GM12878 (cell line): Measurements from ENCODE around the gene GALC. TPM values are rescaled to one million over a fixed set of nuclear protein-coding genes. Genes with fewer than 3 reads are reported as not detected.
A peak's percentile ranks its signal among the peaks of the same experiment; 100 is the strongest.

ENCODE experiments used
- ATAC-seq: fragments of 200-7000 bp; cut with Tn5 transposase; 3 replicates; pipeline ENCODE4 v1.9.1; 2020; ENCODE audit warnings: mild to moderate bottlenecking, moderate library complexity
- BruUV-seq: library from RNA; stranded (reverse); fragments of 400-500 nt; replicated peaks from 2 replicates; lab custom pipeline; 2021; lab: Mats Ljungman, UMichigan
- CTCF ChIA-PET: fragments of 300-600 bp; sonication (Branson Sonifier 250); formaldehyde crosslinking; extraction: SDS; loops from one replicate; lab custom pipeline; 2021; ENCODE audit warnings: inconsistent platforms; lab: Yijun Ruan, JAX
- POLR2A ChIA-PET: fragments of 350-600 bp; formaldehyde crosslinking; extraction: SDS; loops from one replicate; lab custom pipeline; 2021; ENCODE audit warnings: inconsistent platforms; lab: Charles Lee
- RAD21 ChIA-PET: fragments of 300-600 bp; sonication (Branson Sonifier 250); formaldehyde crosslinking; loops from one replicate; lab custom pipeline; 2023; ENCODE audit warnings: antibody characterized with exemption; ENCODE audit not compliant: unreplicated experiment; lab: Charles Lee
- SMC1A ChIA-PET: fragments of 300-600 bp; sonication (Branson Sonifier 250); formaldehyde crosslinking; loops from one replicate; lab custom pipeline; 2023; ENCODE audit not compliant: unreplicated experiment, uncharacterized antibody; lab: Charles Lee
- DNase-seq: peaks from one replicate; pipeline ENCODE4 v3.0.0-alpha.2; 2011; ENCODE audit warnings: low read depth, low spot score
- FAIRE-seq: peaks from 3 replicates; lab custom pipeline; 2011; peaks lifted over from hg19 to GRCh38; lab: Jason Lieb, UNC
- H2AFZ ChIP-seq: 2 replicates; pipeline ENCODE4 v1.6.0; 2011; ENCODE audit warnings: low read depth, low read length, control low read depth; ENCODE audit not compliant: control insufficient read depth
- H3K27ac ChIP-seq: 2 replicates; pipeline ENCODE4 v1.5.1; 2011; ENCODE audit warnings: control low read depth; ENCODE audit not compliant: control insufficient read depth, insufficient read depth
- H3K27me3 ChIP-seq, 2 experiments: replicated peaks in 1 of 2; 2 replicates each; pipeline versions ENCODE4 v1.6.0 to v1.6.1; 2011; ENCODE audit warnings: low read length in 1 of 2; ENCODE audit not compliant: control insufficient read depth in 2 of 2, insufficient read depth in 2 of 2
- H3K36me3 ChIP-seq, 2 experiments: 2 replicates each; pipeline ENCODE4 v1.5.1; 2011; ENCODE audit warnings: low read length in 1 of 2; ENCODE audit not compliant: control insufficient read depth in 2 of 2, insufficient read depth in 2 of 2
- H3K4me1 ChIP-seq: 2 replicates; pipeline ENCODE4 v1.6.1; 2011; ENCODE audit warnings: mild to moderate bottlenecking, low read length, moderate library complexity, mixed read lengths; ENCODE audit not compliant: control insufficient read depth, insufficient read depth
- H3K4me2 ChIP-seq: 2 replicates; pipeline ENCODE4 v1.6.0; 2011; ENCODE audit warnings: control low read depth; ENCODE audit not compliant: control insufficient read depth, insufficient read depth
- H3K4me3 ChIP-seq: fragments of 200-600 bp; sonication (generic); 2 replicates; pipeline ENCODE4 v1.5.1; 2016
- H3K79me2 ChIP-seq: 2 replicates; pipeline ENCODE4 v1.6.0; 2011; ENCODE audit warnings: low read length; ENCODE audit not compliant: control insufficient read depth, insufficient read depth
- H3K9ac ChIP-seq: 2 replicates; pipeline ENCODE4 v1.8.0; 2011; ENCODE audit warnings: low read length, control low read depth, mixed read lengths; ENCODE audit not compliant: control insufficient read depth, insufficient read depth
- H3K9me3 ChIP-seq: replicated peaks from 3 replicates; pipeline ENCODE4 v1.5.1; 2011; ENCODE audit warnings: mild to moderate bottlenecking, low read length; ENCODE audit not compliant: control insufficient read depth, insufficient read depth
- H4K20me1 ChIP-seq: 2 replicates; pipeline ENCODE4 v1.6.0; 2011; ENCODE audit not compliant: control insufficient read depth, insufficient read depth
- CREB1 ChIP-seq: IDR thresholded peaks from 2 replicates; pipeline ENCODE4 v1.6.1; 2012; ENCODE audit warnings: low read depth, mild to moderate bottlenecking, inconsistent platforms
- E2F8 ChIP-seq: fragments of 450-650 bp; IDR thresholded peaks from 2 replicates; pipeline ENCODE4 v1.6.1; 2018; ENCODE audit warnings: mild to moderate bottlenecking, low read depth, moderate library complexity; ENCODE audit not compliant: partially characterized antibody
- EZH2 ChIP-seq: IDR thresholded peaks from 2 replicates; pipeline ENCODE4 v1.6.1; 2012; ENCODE audit warnings: low read depth, mild to moderate bottlenecking, control low read depth, inconsistent platforms, low read length, borderline replicate concordance; ENCODE audit not compliant: control insufficient read depth
- MLLT1 ChIP-seq: fragments of 450-650 bp; IDR thresholded peaks from 2 replicates; pipeline ENCODE4 v1.6.1; 2016; ENCODE audit warnings: mild to moderate bottlenecking
- PML ChIP-seq: IDR thresholded peaks from 2 replicates; pipeline ENCODE4 v1.6.1; 2012; ENCODE audit warnings: low read length, inconsistent platforms
- POLR2AphosphoS5 ChIP-seq: IDR thresholded peaks from 2 replicates; pipeline ENCODE4 v1.6.1; 2011; ENCODE audit warnings: mild to moderate bottlenecking, low read length, inconsistent platforms
- POU2F2 ChIP-seq: IDR thresholded peaks from 3 replicates; pipeline ENCODE4 v1.6.1; 2011; ENCODE audit warnings: low read depth, mild to moderate bottlenecking, low read length, borderline replicate concordance
- RAD21 ChIP-seq: IDR thresholded peaks from 2 replicates; pipeline ENCODE4 v1.6.1; 2011; ENCODE audit warnings: mild to moderate bottlenecking, low read depth, low read length, moderate library complexity; ENCODE audit not compliant: insufficient read depth
- RCOR1 ChIP-seq: conservative IDR thresholded peaks from 2 replicates; pipeline ENCODE4 v1.6.1; 2012; ENCODE audit warnings: low read depth, low read length, improper control_type of control experiment
- RUNX3 ChIP-seq: IDR thresholded peaks from 2 replicates; pipeline ENCODE4 v1.6.1; 2012; ENCODE audit warnings: low read length, inconsistent platforms
- SKIL ChIP-seq: fragments of 450-650 bp; IDR thresholded peaks from 2 replicates; pipeline ENCODE4 v1.6.1; 2017; ENCODE audit warnings: mild to moderate bottlenecking, low read depth, inconsistent platforms; ENCODE audit not compliant: poor library complexity, severe bottlenecking
- SMC3 ChIP-seq: IDR thresholded peaks from 2 replicates; pipeline ENCODE4 v1.6.1; 2011; ENCODE audit warnings: low read length, improper control_type of control experiment, borderline replicate concordance
- SP1 ChIP-seq: IDR thresholded peaks from one replicate; pipeline ENCODE4 v1.6.1; 2011; ENCODE audit warnings: low read depth, low read length
- WGBS: methylation state at CpG from one replicate; pipeline ENCODE4 v1.1.6; 2016; ENCODE audit warnings: low lambda C conversion rate; ENCODE audit not compliant: insufficient replicate concordance, insufficient coverage; ENCODE audit errors: missing lambda C conversion rate; 5-methylcytosine and 5-hydroxymethylcytosine counted together
- in situ Hi-C: fragments of 300-500 bp; cut with MboI; formaldehyde crosslinking; loops from 9 replicates; pipeline ENCODE4 v1.14.3; 2018; ENCODE audit warnings: mixed read lengths
- intact Hi-C: fragments of 100-400 bp; cut with micrococcal nuclease; formaldehyde crosslinking; loops from one replicate; pipeline ENCODE4 v1.14.2; 2022; ENCODE audit not compliant: unreplicated experiment
- polyA plus RNA-seq, 11 experiments: library from polyadenylated mRNA; depleted of rRNA in 4 of 11; unstranded in 6 of 11; stranded (reverse) in 5 of 11; fragments of >200 nt; fragmentation: Nextera tagmentation in 4 of 11; fragmentation: Illumina TruSeq in 1 of 11; extraction: Ambion mirVana in 4 of 11; extraction: Trizol in 1 of 11; gene quantifications; 1 replicate in 1 of 11; 2 replicates in 10 of 11; pipeline versions ENCODE4 v1.2.1 to v1.2.3, GENCODE V29; 2011 to 2016; ENCODE audit warnings: inconsistent platforms in 2 of 11, missing spikeins in 2 of 11, low read depth in 1 of 11
- total RNA-seq, 4 experiments: library from RNA; depleted of rRNA in 3 of 4; stranded (reverse); fragments of >200 nt in 3 of 4; fragmentation: Illumina TruSeq in 1 of 4; extraction: Trizol in 1 of 4; gene quantifications; 2 replicates each; pipeline versions ENCODE4 v1.2.1 to v1.2.3, GENCODE V29; 2013 to 2021

Gene GALC
- total and polyA plus RNA-seq, 10 of the 15 experiments (the other 5 are each of a cell fraction or from before 2014, with no cell fraction given) = 1.3 to 14.0 (median 4.5) TPM

GRCh38 chr14:88005978-88006851 is 13.2 kb upstream of the GALC start (continued):
- 0 out of 2 replicates have a peak, but pooled peaks have one; percentile 8 for TF ChIP-seq RAD21
- TF ChIP-seq E2F8 = no peak
- TF ChIP-seq EZH2 = no peak
- TF ChIP-seq MLLT1 = no peak; the same call in none of the 2 replicates

- H3K4me1 ChIP-seq = peaks cover 16% of the 10 kb centered on the region
- ChIA-PET CTCF (interaction anchor here (0.8 to 1.9 kb wide), 4 partner anchors 9 to 59 kb away, joined by 4 to 8 read pairs (median 6); partner anchors contain the start of gene GALC), POLR2A (interaction anchor here (10.0 kb wide), 1 partner anchor 11 kb away, joined by 122 read pairs; the partner anchor contains the start of gene GALC), RAD21 (interaction anchor here (0.9 to 6.3 kb wide), 3 partner anchors 10 to 55 kb away, joined by 3 to 107 read pairs (median 6); partner anchors contain the start of gene GALC), SMC1A (interaction anchor here (1.3 to 9.7 kb wide), 5 partner anchors 10 to 184 kb away, joined by 4 to 158 read pairs (median 5); partner anchors contain the start of gene GALC)
- peak within 1 kb of the TSS; percentile 87 for H3K27ac ChIP-seq
- peak within 1 kb of the TSS; percentile 72 for H3K4me3 ChIP-seq
- peak; percentile 69 for DNase-seq
- no TSS peak for BruUV-seq
- H4K20me1 ChIP-seq = no peaks in the 10 kb centered on the region
- intact Hi-C loops (loop anchor here (1.0 kb wide), 1 partner anchor 10 kb away; no protein-coding TSS in a partner anchor), in situ Hi-C loops (no loop called here)
- 0% methylated on average over 3 of the region's 3 CpGs for WGBS
- ATAC-seq = peak; percentile 74
- H3K9ac ChIP-seq = peak within 1 kb of the TSS; percentile 80
- no peak for FAIRE-seq
- peak within 1 kb of the TSS; percentile 73 for H2AFZ ChIP-seq
- H3K27me3 ChIP-seq = no peaks in the 10 kb centered on the region
- peak within 1 kb of the TSS; percentile 81 for H3K4me2 ChIP-seq
- H3K9me3 ChIP-seq = no peaks in the 10 kb centered on the region; the same call in 2 of the 3 replicates
- H3K79me2 ChIP-seq = peaks cover 42% of the 10 kb centered on the region
- no peaks in the 10 kb centered on the region for H3K36me3 ChIP-seq
- TF ChIP-seq RUNX3 (peak; percentile 22; the same call in 1 of the 2 replicates), SMC3 (no peak), CREB1 (0 out of 2 replicates have a peak, but pooled peaks have one; percentile 38), RCOR1 (0 out of 2 replicates have a peak, but pooled peaks have one; percentile 19), POLR2AphosphoS5 (peak; percentile 93), PML (0 out of 2 replicates have a peak, but pooled peaks have one; percentile 61), SP1 (no peak), SKIL (peak; percentile 17), POU2F2 (0 out of 3 replicates have a peak, but pooled peaks have one; percentile 31)
Observed at GRCh38 chr14:88005050-88005481, 12.1 kb upstream of the GALC start, which contains the start of gene GPR65. GPR65 (plus strand) TSS chr14:88005135; CDS start chr14:88010848, 5,713 bp downstream.
